ENCODE results near the gene DNAJC1. TPM values are rescaled to one million over a fixed set of nuclear protein-coding genes. Genes with fewer than 3 reads are reported as not detected.

DNAJC1 gene
- total RNA-seq, 3 donors from 2014 or later (not counting 1 experiment from before 2014, with no cell fraction given): 38.4 to 63.7 (median 50.6) TPM

DNA sequence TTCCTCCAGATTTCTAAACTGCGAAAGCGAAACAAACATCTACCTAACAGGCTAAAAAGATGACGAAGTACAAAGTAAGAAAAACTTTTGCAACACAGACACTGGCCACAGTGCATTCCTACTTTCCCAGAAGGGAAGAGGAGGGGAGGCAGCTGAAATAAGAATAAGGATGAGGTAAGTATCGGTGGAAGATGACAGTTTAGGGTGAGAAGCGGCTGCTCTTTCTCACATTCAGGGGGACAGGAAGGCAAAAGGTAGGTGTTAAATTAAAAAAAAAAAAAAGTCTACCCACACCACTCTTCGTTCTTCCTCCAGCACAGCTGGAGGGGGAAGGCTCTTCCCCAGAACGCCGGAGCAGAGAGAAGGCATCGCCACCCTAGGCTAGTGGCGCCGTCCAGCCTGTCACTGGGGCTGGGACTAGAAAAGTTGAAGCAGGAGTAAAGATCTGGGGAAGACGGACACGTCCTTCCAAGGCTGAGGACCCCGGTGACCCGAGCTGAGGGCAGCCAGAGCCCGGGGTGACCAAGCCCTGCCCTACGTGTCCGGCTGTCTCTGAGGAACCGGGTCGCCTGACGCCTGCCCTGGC is 846 bp downstream of the DNAJC1 start:
- ATAC-seq (peak; percentile 44 to 62 (median 48)), DNase-seq (peak; percentile 56 to 69)
- no peaks in the 10 kb centered on the region for H3K36me3 Mint-ChIP-seq
- peak overlapping the region; percentile 85 to 88 for H3K27ac Mint-ChIP-seq
- H3K9me3 ChIP-seq (ENCODE audit: control insufficient read depth, insufficient read depth, low read length): no peaks in the 10 kb centered on the region
- peaks cover 0 to 5% of the 10 kb centered on the region in 2 donors for H3K27me3 Mint-ChIP-seq (ENCODE audit: low read depth in 2 of 2)
- H3K27ac ChIP-seq (ENCODE audit: low read length): peak overlapping the region; percentile 97
- intact Hi-C loops (cut with micrococcal nuclease): loop anchor here (1.0 to 10.0 kb wide), 7 partner anchors 230 to 911 kb away; partner anchors contain the start of genes BMI1 and PIP4K2A
- H3K4me1 ChIP-seq (ENCODE audit: control insufficient read depth, insufficient read depth, low read length): peaks cover 4% of the 10 kb centered on the region
- TF ChIP-seq, protein P1, sequence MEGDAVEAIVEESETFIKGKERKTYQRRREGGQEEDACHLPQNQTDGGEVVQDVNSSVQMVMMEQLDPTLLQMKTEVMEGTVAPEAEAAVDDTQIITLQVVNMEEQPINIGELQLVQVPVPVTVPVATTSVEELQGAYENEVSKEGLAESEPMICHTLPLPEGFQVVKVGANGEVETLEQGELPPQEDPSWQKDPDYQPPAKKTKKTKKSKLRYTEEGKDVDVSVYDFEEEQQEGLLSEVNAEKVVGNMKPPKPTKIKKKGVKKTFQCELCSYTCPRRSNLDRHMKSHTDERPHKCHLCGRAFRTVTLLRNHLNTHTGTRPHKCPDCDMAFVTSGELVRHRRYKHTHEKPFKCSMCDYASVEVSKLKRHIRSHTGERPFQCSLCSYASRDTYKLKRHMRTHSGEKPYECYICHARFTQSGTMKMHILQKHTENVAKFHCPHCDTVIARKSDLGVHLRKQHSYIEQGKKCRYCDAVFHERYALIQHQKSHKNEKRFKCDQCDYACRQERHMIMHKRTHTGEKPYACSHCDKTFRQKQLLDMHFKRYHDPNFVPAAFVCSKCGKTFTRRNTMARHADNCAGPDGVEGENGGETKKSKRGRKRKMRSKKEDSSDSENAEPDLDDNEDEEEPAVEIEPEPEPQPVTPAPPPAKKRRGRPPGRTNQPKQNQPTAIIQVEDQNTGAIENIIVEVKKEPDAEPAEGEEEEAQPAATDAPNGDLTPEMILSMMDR (IDR thresholded peaks at IDR 0.05): peak; percentile 14
- under 1% methylated on average over 18 of the region's 21 CpGs for WGBS (ENCODE audit: insufficient coverage)
- H3K4me3 Mint-ChIP-seq: peak overlapping the region; percentile 91
- H3K4me3 ChIP-seq (ENCODE audit: low read length): peak overlapping the region; percentile 96
- H3K27me3 ChIP-seq (ENCODE audit: control insufficient read depth, insufficient read depth, low read length): no peaks in the 10 kb centered on the region
- peaks cover 39 to 46% of the 10 kb centered on the region in 2 donors for H3K4me1 Mint-ChIP-seq
- H3K9me3 Mint-ChIP-seq: no peaks in the 10 kb centered on the region
- H3K36me3 ChIP-seq (ENCODE audit: control insufficient read depth, insufficient read depth, low read length): no peaks in the 10 kb centered on the region

DNA sequence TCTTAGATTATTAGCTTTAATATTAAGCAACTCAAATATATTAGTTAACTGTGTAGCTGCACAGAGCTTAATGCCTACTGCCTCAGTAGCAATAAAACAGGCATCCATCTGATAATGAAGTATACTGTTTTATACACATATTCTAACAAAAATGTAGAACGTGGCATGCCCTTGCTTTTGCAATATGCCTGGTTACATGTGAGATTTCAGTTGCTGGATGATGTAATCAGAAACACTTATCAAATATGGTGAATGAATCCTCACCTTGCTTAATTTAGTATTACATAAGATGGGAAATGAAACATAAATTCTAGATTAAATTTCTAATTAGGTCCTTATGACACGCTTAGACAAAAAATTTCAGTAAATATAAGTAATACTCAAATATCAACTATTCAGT is 8.0 kb downstream of the DNAJC1 start:
- Mint-ChIP-seq H3K27me3 (ENCODE audit: low read depth in 2 of 2) (no peaks in the 10 kb centered on the region), H3K27ac (no peak overlapping the region), H3K4me3 (no peak overlapping the region), H3K36me3 (no peaks in the 10 kb centered on the region), H3K9me3 (no peaks in the 10 kb centered on the region), H3K4me1 (peaks cover 41 to 47% of the 10 kb centered on the region in 2 donors)
- ATAC-seq (no peak), DNase-seq (no peak)
- H3K9me3 ChIP-seq (ENCODE audit: control insufficient read depth, insufficient read depth, low read length): no peaks in the 10 kb centered on the region
- intact Hi-C loops (cut with micrococcal nuclease): no loop called here
- no peaks in the 10 kb centered on the region for H3K27me3 ChIP-seq (ENCODE audit: control insufficient read depth, insufficient read depth, low read length)
- TF ChIP-seq, protein P1 (IDR thresholded peaks at IDR 0.05): no peak
- H3K4me1 ChIP-seq (ENCODE audit: control insufficient read depth, insufficient read depth, low read length): no peaks in the 10 kb centered on the region
- H3K4me3 ChIP-seq (ENCODE audit: low read length): no peak overlapping the region
- WGBS (ENCODE audit: insufficient coverage): no CpG with 5 or more reads among the region's 2 CpGs
- no peak overlapping the region for H3K27ac ChIP-seq (ENCODE audit: low read length)
- H3K36me3 ChIP-seq (ENCODE audit: control insufficient read depth, insufficient read depth, low read length): no peaks in the 10 kb centered on the region

DNA sequence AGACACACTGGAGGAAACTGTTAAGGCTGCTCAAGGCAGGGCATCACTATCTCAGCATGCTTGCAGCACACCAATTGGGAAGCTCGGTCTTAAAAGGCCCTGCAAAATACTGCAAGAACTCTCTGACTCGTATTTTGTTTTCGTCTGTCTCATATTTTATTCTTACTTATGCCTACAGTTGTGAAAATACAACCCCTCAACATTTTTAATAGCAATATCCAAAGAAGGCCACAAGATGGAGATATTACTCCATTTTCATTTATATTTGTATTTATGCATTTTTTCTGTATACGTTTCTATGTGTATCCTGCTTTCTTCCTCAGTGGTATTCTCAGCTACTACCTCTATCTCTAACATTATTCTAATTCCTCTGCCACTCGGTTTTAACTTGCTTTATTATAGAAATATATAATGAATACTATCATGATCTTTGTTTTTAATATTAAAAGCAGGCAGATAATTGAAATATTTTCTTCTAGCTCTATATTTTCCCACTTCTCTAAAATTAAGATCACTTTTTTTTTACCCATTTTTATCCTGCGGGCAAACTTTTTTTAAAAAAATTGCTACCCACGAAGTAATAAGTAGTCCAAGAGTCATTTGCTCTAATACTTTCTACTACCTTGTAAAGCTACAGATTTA is 10.0 kb downstream of the DNAJC1 start:
- no peak overlapping the region for H3K27ac Mint-ChIP-seq
- H3K4me3 Mint-ChIP-seq: no peak overlapping the region
- intact Hi-C loops (cut with micrococcal nuclease): loop anchor here (1.0 to 5.0 kb wide), 3 partner anchors 429 to 1075 kb away; no protein-coding TSS in a partner anchor
- ATAC-seq: peak in 2 of 3 donors; percentile 58 to 59
- TF ChIP-seq, protein P1 (IDR thresholded peaks at IDR 0.05): peak; percentile 89
- H3K4me3 ChIP-seq (ENCODE audit: low read length): no peak overlapping the region
- no peaks in the 10 kb centered on the region for H3K36me3 ChIP-seq (ENCODE audit: control insufficient read depth, insufficient read depth, low read length)
- no peaks in the 10 kb centered on the region for H3K27me3 ChIP-seq (ENCODE audit: control insufficient read depth, insufficient read depth, low read length)
- DNase-seq: peak in 1 of 2 donors; percentile 71
- H3K4me1 Mint-ChIP-seq: peaks cover 37 to 40% of the 10 kb centered on the region in 2 donors
- H3K27ac ChIP-seq (ENCODE audit: low read length): no peak overlapping the region
- no peaks in the 10 kb centered on the region for H3K27me3 Mint-ChIP-seq (ENCODE audit: low read depth in 2 of 2)
- no peaks in the 10 kb centered on the region for H3K9me3 Mint-ChIP-seq
- WGBS (ENCODE audit: insufficient coverage): 61% methylated on average over 5 of the region's 7 CpGs
- no peaks in the 10 kb centered on the region for H3K36me3 Mint-ChIP-seq
- H3K9me3 ChIP-seq (ENCODE audit: control insufficient read depth, insufficient read depth, low read length): no peaks in the 10 kb centered on the region
- H3K4me1 ChIP-seq (ENCODE audit: control insufficient read depth, insufficient read depth, low read length): no peaks in the 10 kb centered on the region

Measured in natural killer cell (primary cell).